H1 (cell line): ENCODE data around the gene MAGI1. TPM values are rescaled to one million over a fixed set of nuclear protein-coding genes. Genes with fewer than 3 reads are reported as not detected.

ENCODE experiments used
- CTCF ChIA-PET: fragments of 300-600 bp; sonication (Branson Sonifier 250); formaldehyde crosslinking; loops from one replicate; lab custom pipeline; 2021; ENCODE audit not compliant: partially characterized antibody; lab: Charles Lee
- POLR2A ChIA-PET: fragments of 300-600 bp; sonication (Branson Sonifier 250); formaldehyde crosslinking; loops from one replicate; lab custom pipeline; 2021; ENCODE audit warnings: inconsistent platforms; ENCODE audit not compliant: partially characterized antibody; lab: Charles Lee
- DNase-seq, 2 experiments: peaks; one replicate each; pipeline versions ENCODE4 v3.0.0 to v3.0.0-alpha.2; 2010 to 2022; ENCODE audit warnings: low spot score in 2 of 2, low read depth in 1 of 2, mixed read lengths in 1 of 2
- FAIRE-seq: peaks from 2 replicates; lab custom pipeline; 2011; peaks lifted over from hg19 to GRCh38; lab: Jason Lieb, UNC
- H2AFZ ChIP-seq: 2 replicates; pipeline ENCODE4 v1.8.1; 2012; ENCODE audit warnings: low read length, inconsistent platforms
- H2AK5ac ChIP-seq: 2 replicates; pipeline ENCODE4 v1.6.1; 2013; ENCODE audit warnings: low read depth, low read length
- H2BK120ac ChIP-seq: replicated peaks from 2 replicates; pipeline ENCODE3; 2013; ENCODE audit warnings: low read depth, low read length, inconsistent platforms
- H2BK12ac ChIP-seq: 2 replicates; pipeline ENCODE4 v1.6.1; 2013; ENCODE audit warnings: low read depth, low read length
- H2BK15ac ChIP-seq: 2 replicates; pipeline ENCODE4 v1.6.1; 2013; ENCODE audit warnings: low read length
- H2BK20ac ChIP-seq: 2 replicates; pipeline ENCODE4 v1.6.1; 2013; ENCODE audit warnings: low read length
- H2BK5ac ChIP-seq: 2 replicates; pipeline ENCODE4 v1.6.1; 2013; ENCODE audit warnings: low read depth, low read length
- H3K14ac ChIP-seq: 2 replicates; pipeline ENCODE4 v1.6.1; 2013; ENCODE audit warnings: inconsistent platforms; ENCODE audit not compliant: insufficient read length
- H3K18ac ChIP-seq: 2 replicates; pipeline ENCODE4 v1.6.1; 2013; ENCODE audit warnings: low read length; ENCODE audit errors: extremely low read depth
- H3K23ac ChIP-seq: 2 replicates; pipeline ENCODE4 v1.6.1; 2013; ENCODE audit warnings: inconsistent platforms; ENCODE audit not compliant: insufficient read length
- H3K23me2 ChIP-seq: 2 replicates; pipeline ENCODE4 v1.6.1; 2013; ENCODE audit warnings: low read depth, low read length
- H3K27ac ChIP-seq: 2 replicates; pipeline ENCODE4 v1.6.1; 2011; ENCODE audit warnings: low read depth, low read length, inconsistent platforms
- H3K27me3 ChIP-seq, 4 experiments: replicated peaks in 1 of 4; 1 replicate in 1 of 4; 2 replicates in 3 of 4; pipeline versions ENCODE4 v1.6.1 to v1.8.1; 2011 to 2013; ENCODE audit warnings: low read length in 3 of 4, mild to moderate bottlenecking in 3 of 4, inconsistent platforms in 2 of 4, mixed read lengths in 2 of 4, moderate library complexity in 1 of 4; ENCODE audit not compliant: control insufficient read depth in 3 of 4, insufficient read depth in 3 of 4; ENCODE audit errors: extremely low read depth in 1 of 4
- H3K36me3 ChIP-seq, 4 experiments: 2 replicates each; pipeline versions ENCODE4 v1.6.1 to v1.8.1; 2011 to 2013; ENCODE audit warnings: mild to moderate bottlenecking in 4 of 4, low read length in 3 of 4, moderate library complexity in 2 of 4, control low read depth in 1 of 4, inconsistent platforms in 1 of 4; ENCODE audit not compliant: insufficient read depth in 4 of 4, control insufficient read depth in 2 of 4
- H3K4ac ChIP-seq: replicated peaks from 2 replicates; pipeline ENCODE3; 2013; ENCODE audit warnings: low read length, low read depth, mixed read lengths, inconsistent platforms; ENCODE audit not compliant: insufficient read length
- H3K4me1 ChIP-seq, 4 experiments: replicated peaks in 1 of 4; 1 replicate in 1 of 4; 2 replicates in 3 of 4; pipeline versions ENCODE4 v1.6.1 to v1.8.1; 2011 to 2013; ENCODE audit warnings: low read length in 3 of 4, inconsistent platforms in 2 of 4, mixed read lengths in 1 of 4; ENCODE audit not compliant: insufficient read depth in 4 of 4, control insufficient read depth in 3 of 4
- H3K4me2 ChIP-seq, 2 experiments: 2 replicates each; pipeline versions ENCODE4 v1.6.1 to v1.8.1; 2011 to 2013; ENCODE audit warnings: low read depth in 2 of 2, low read length in 2 of 2, control low read depth in 1 of 2, inconsistent platforms in 1 of 2, mild to moderate bottlenecking in 1 of 2; ENCODE audit not compliant: insufficient read depth in 1 of 2
- H3K4me3 ChIP-seq, 4 experiments: fragments of 200-600, 300-600 bp in 1 of 4; sonication (generic), shearing (Covaris generic), sonication (Bioruptor Twin) in 1 of 4; 2 replicates each; pipeline versions ENCODE4 v1.5.1 to v1.8.1; 2011 to 2016; ENCODE audit warnings: low read length in 4 of 4, low read depth in 3 of 4, control low read depth in 2 of 4, inconsistent platforms in 2 of 4, mild to moderate bottlenecking in 2 of 4, mixed read lengths in 1 of 4, moderate library complexity in 1 of 4; ENCODE audit not compliant: insufficient read depth in 2 of 4; ENCODE audit errors: extremely low read depth in 1 of 4
- H3K56ac ChIP-seq: replicated peaks from 2 replicates; pipeline ENCODE3; 2013; ENCODE audit warnings: low read depth, mild to moderate bottlenecking, mixed read lengths, low read length, inconsistent platforms; ENCODE audit not compliant: insufficient read length
- H3K79me1 ChIP-seq: 2 replicates; pipeline ENCODE4 v1.6.1; 2013; ENCODE audit warnings: low read depth, low read length, control low read depth
- H3K79me2 ChIP-seq, 2 experiments: 2 replicates each; pipeline versions ENCODE4 v1.6.1 to v1.8.1; 2012 to 2013; ENCODE audit warnings: low read length in 2 of 2, mild to moderate bottlenecking in 2 of 2, inconsistent platforms in 1 of 2; ENCODE audit not compliant: insufficient read depth in 2 of 2, control insufficient read depth in 1 of 2
- H3K9ac ChIP-seq, 4 experiments: replicated peaks in 1 of 4; 1 replicate in 1 of 4; 2 replicates in 3 of 4; pipeline versions ENCODE4 v1.6.1 to v1.8.1; 2011 to 2013; ENCODE audit warnings: low read depth in 3 of 4, low read length in 3 of 4, control low read depth in 2 of 4, mild to moderate bottlenecking in 2 of 4, moderate library complexity in 2 of 4, inconsistent platforms in 1 of 4; ENCODE audit errors: extremely low read depth in 1 of 4
- H3K9me3 ChIP-seq, 2 experiments: 2 replicates each; pipeline versions ENCODE4 v1.6.1 to v1.8.1; 2012 to 2013; ENCODE audit warnings: mild to moderate bottlenecking in 2 of 2, moderate library complexity in 2 of 2, control low read depth in 1 of 2, inconsistent platforms in 1 of 2, low read depth in 1 of 2, low read length in 1 of 2, mixed read lengths in 1 of 2; ENCODE audit not compliant: insufficient read depth in 2 of 2
- H4K20me1 ChIP-seq, 2 experiments: replicated peaks in 1 of 2; 2 replicates each; pipeline versions ENCODE3 to v1.8.1; 2011 to 2013; ENCODE audit warnings: inconsistent platforms in 2 of 2, low read length in 2 of 2, mild to moderate bottlenecking in 1 of 2; ENCODE audit not compliant: insufficient read depth in 2 of 2, control insufficient read depth in 1 of 2
- H4K5ac ChIP-seq: 2 replicates; pipeline ENCODE4 v1.6.1; 2013; ENCODE audit warnings: low read length, low read depth, mixed read lengths, inconsistent platforms; ENCODE audit not compliant: insufficient read length
- H4K8ac ChIP-seq: 2 replicates; pipeline ENCODE4 v1.8.0; 2013; ENCODE audit warnings: mild to moderate bottlenecking, moderate library complexity, low read length, inconsistent platforms; ENCODE audit not compliant: insufficient read depth; ENCODE audit errors: extremely low read depth
- H4K91ac ChIP-seq: replicated peaks from 2 replicates; pipeline ENCODE3; 2013; ENCODE audit warnings: low read length, mixed read lengths, inconsistent platforms; ENCODE audit not compliant: insufficient read length
- BRCA1 ChIP-seq: IDR thresholded peaks from 2 replicates; pipeline ENCODE4 v1.6.1; 2012; ENCODE audit warnings: low read depth, low read length, improper control_type of control experiment
- HDAC2 ChIP-seq, 2 experiments: fragments of 300-600 bp in 1 of 2; sonication (generic) in 1 of 2; IDR thresholded peaks; 2 replicates each; pipeline ENCODE4 v1.6.1; 2011 to 2012; ENCODE audit warnings: low read depth in 2 of 2, low read length in 2 of 2, mild to moderate bottlenecking in 2 of 2, moderate library complexity in 2 of 2, borderline replicate concordance in 1 of 2, inconsistent platforms in 1 of 2
- JUND ChIP-seq: IDR thresholded peaks from 2 replicates; pipeline ENCODE4 v1.6.1; 2011; ENCODE audit warnings: mild to moderate bottlenecking, improper control_type of control experiment, low read length
- RNF2 ChIP-seq: fragments of 200-900, 300-1000 bp; sonication (generic); IDR thresholded peaks from 2 replicates; pipeline ENCODE4 v1.7.1; 2016; ENCODE audit warnings: borderline replicate concordance, low read depth, mild to moderate bottlenecking, antibody characterized with exemption, low read length; ENCODE audit not compliant: poor library complexity, severe bottlenecking; ENCODE audit errors: missing control alignments
- WGBS, 2 experiments: shearing (Covaris generic) in 1 of 2; methylation state at CpG; one replicate each; pipeline versions ENCODE4 v1.1.6 to v1.1.7; 2013 to 2015; ENCODE audit warnings: low lambda C conversion rate in 2 of 2, mixed read lengths in 2 of 2, inconsistent platforms in 1 of 2, low coverage in 1 of 2, missing lambda C conversion rate in 1 of 2; ENCODE audit not compliant: insufficient replicate concordance in 2 of 2, insufficient coverage in 1 of 2, insufficient read length in 1 of 2; ENCODE audit errors: extremely low coverage in 1 of 2, missing lambda C conversion rate in 1 of 2; 5-methylcytosine and 5-hydroxymethylcytosine counted together
- polyA plus RNA-seq, 7 experiments: library from polyadenylated mRNA; depleted of rRNA in 3 of 7; stranded (reverse) in 5 of 7; unstranded in 2 of 7; fragments of >200 nt in 5 of 7; fragments of 200-250 nt in 2 of 7; gene quantifications; 1 replicate in 5 of 7; 2 replicates in 1 of 7; 4 replicates in 1 of 7; pipeline versions ENCODE4 v1.2.1 to v1.2.3, GENCODE V29; 2011 to 2013; ENCODE audit warnings: missing spikeins in 2 of 7, mixed read lengths in 2 of 7
- total RNA-seq: library from RNA; stranded (reverse); fragmentation: NEBNext Ultra II Directional; extraction: Animal tissue kit (Norgen Biotek cat#: 25700); gene quantifications from 2 replicates; pipeline ENCODE4 v1.2.1, GENCODE V29; 2021
- TF ChIP-seq, protein P1 (sequence below), 3 experiments: IDR thresholded peaks; 1 replicate in 2 of 3; 2 replicates in 1 of 3; pipeline versions ENCODE4 v1.5.1 to v1.6.1; 2011; ENCODE audit warnings: low read length in 3 of 3, mild to moderate bottlenecking in 3 of 3, inconsistent platforms in 2 of 3, low read depth in 1 of 3, moderate library complexity in 1 of 3; ENCODE audit not compliant: insufficient read depth in 1 of 3; ENCODE audit errors: control extremely low read depth in 1 of 3

Gene MAGI1
- total and polyA plus RNA-seq, 2 of the 8 experiments (the other 6 are each of a cell fraction or from before 2014, with no cell fraction given) = 19.8 to 78.0 TPM

DNA sequence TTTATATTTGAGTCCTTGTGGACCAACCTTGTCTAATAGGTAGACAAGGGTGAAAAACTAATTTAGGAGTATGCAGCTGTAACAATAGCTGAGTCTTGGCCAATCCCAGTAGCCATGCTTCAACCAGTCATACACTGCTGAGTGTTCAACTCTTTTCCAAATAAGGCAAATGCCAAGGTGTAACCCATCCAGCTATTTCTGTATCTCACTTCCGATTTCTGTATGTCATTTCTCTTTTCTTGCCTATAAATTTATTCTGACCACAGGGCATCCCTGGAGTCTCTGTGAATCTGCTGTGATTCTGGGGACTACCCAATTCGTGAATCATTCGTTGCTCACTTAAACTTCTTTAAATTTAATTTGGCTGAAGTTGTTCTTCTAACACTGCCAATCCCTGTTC lies 93.2 kb downstream of the MAGI1 start:
- Histone ChIP-seq H3K23ac (no peak overlapping the region), H3K4me2 (no peak overlapping the region), H2BK12ac (no peak overlapping the region), H2BK120ac (no peak overlapping the region), H3K4me1 (peaks cover 6 to 17% (median 10%) of the 10 kb centered on the region in 4 experiments), H2AFZ (no peak overlapping the region), H4K8ac (no peak overlapping the region), H4K91ac (no peak overlapping the region), H2BK15ac (no peak overlapping the region), H3K9ac (no peak overlapping the region), H3K4ac (no peak overlapping the region), H2AK5ac (no peak overlapping the region), H3K4me3 (no peak overlapping the region), H3K56ac (no peak overlapping the region), H3K27ac (no peak overlapping the region), H4K20me1 (peaks cover 0 to 5% of the 10 kb centered on the region in 2 experiments), H4K5ac (no peak overlapping the region), H3K79me2 (peaks cover 3 to 45% of the 10 kb centered on the region in 2 experiments; a peak in 3 of 4 replicates), H3K18ac (no peak overlapping the region), H3K27me3 (no peaks in the 10 kb centered on the region), H3K23me2 (no peaks in the 10 kb centered on the region), H2BK20ac (no peak overlapping the region), H3K36me3 (no peaks in the 10 kb centered on the region), H3K14ac (no peak overlapping the region), H2BK5ac (no peak overlapping the region), H3K9me3 (no peaks in the 10 kb centered on the region), H3K79me1 (no peaks in the 10 kb centered on the region; the same call in none of the 2 replicates)
- CTCF ChIA-PET = interaction anchor here (1.1 kb wide), 1 partner anchor 427 kb away, joined by 3 read pairs; no protein-coding TSS in a partner anchor
- no peak for DNase-seq
- 80% methylated on average over 3 of the region's 3 CpGs; no CpG with 5 or more reads in 1 of the 2 experiments for WGBS, 2 experiments
- peak; percentile 32 for FAIRE-seq
- TF ChIP-seq BRCA1 (no peak), RNF2 (no peak), HDAC2 (IDR thresholded peaks at IDR 0.05; ENCODE audit: borderline replicate concordance in 1 of 2, low read depth in 2 of 2, low read length in 2 of 2) (no peak), JUND (no peak)
- TF ChIP-seq, protein P1, sequence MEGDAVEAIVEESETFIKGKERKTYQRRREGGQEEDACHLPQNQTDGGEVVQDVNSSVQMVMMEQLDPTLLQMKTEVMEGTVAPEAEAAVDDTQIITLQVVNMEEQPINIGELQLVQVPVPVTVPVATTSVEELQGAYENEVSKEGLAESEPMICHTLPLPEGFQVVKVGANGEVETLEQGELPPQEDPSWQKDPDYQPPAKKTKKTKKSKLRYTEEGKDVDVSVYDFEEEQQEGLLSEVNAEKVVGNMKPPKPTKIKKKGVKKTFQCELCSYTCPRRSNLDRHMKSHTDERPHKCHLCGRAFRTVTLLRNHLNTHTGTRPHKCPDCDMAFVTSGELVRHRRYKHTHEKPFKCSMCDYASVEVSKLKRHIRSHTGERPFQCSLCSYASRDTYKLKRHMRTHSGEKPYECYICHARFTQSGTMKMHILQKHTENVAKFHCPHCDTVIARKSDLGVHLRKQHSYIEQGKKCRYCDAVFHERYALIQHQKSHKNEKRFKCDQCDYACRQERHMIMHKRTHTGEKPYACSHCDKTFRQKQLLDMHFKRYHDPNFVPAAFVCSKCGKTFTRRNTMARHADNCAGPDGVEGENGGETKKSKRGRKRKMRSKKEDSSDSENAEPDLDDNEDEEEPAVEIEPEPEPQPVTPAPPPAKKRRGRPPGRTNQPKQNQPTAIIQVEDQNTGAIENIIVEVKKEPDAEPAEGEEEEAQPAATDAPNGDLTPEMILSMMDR (IDR thresholded peaks at IDR 0.05; ENCODE audit: control extremely low read depth in 1 of 3, insufficient read depth in 1 of 3, low read depth in 1 of 3, low read length in 3 of 3) = no peak
- POLR2A ChIA-PET = no interaction called here
